HG03175 (cell line): ENCODE measurements around the gene GSTM2.
"Not testable (repeated sequence)": the region's sequence is repeated elsewhere in the genome, so short reads cannot be mapped to it uniquely, and the experiment has no call there.

Source experiments
- ATAC-seq: cut with Tn5 transposase; IDR thresholded peaks from one replicate; pipeline ENCODE4 v1.9.1; 2021; ENCODE audit warnings: mild to moderate bottlenecking, moderate library complexity; ENCODE audit not compliant: unreplicated experiment

Gene GSTM2

GRCh38 chr1:109673861-109674260 is 6.0 kb downstream of the GSTM2 start:
- not testable (repeated sequence) for ATAC-seq

DNA sequence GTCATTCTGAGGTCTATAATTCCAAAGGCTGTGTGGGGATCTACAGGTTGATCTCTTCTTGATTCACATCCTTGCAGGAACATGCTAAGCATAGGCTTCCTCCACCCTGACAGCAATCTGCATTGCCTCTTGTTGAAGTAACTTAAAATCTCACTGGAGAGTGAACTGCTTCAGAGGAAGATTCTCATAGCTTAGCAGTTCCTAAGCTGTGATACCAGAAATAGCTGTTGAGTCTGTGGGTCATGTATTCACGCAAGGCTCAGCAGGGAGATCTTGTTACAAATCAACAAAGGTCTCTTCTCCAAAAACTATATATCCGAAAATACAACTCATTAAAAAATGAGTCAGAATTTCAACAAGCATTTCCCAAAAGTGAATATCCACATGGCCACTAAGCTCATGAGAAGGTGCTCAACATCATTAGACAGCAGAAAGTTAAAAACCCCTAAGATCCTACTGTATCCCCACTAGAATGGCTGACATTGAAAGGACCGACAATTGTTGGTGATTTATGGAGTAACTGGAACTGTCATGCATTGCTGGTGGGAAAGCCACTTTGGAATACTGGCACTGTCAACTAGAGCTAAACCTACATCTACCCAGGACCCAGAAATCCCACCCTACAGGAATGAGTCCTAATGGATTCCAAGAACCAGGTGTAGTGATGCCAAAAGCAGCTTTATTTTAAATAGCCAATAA is 9.0 kb downstream of the GSTM2 start:
- ATAC-seq, result not testable (repeated sequence)

GRCh38 chr1:109677459-109677858 is 9.6 kb downstream of the GSTM2 start:
- no peak for ATAC-seq

GRCh38 chr1:109678637-109679036 is 10.8 kb downstream of the GSTM2 start:
- ATAC-seq, result not testable (repeated sequence)

- ATAC-seq, result not testable (repeated sequence)
Observed at GRCh38 chr1:109684777-109685176, 16.9 kb downstream of the GSTM2 start.

DNA sequence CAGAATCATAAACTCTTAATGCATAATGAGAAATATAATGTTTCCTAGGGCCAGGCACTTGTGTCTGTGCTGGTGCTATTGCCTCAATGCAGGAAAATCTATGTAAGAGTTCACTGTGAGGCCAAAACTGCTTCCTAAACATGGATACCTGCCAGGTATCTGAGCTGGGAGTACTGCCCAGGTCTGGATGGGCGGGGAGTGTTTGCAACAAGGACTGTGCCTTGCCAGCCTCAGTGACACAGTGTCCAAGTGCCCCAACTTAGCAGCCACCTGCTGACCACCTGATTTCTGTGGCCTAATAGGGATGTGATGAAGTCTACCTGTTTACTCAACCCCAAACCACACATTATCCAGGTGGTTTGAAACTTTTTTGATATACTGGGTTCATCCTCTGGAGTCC is 17.5 kb downstream of the GSTM2 start:
- ATAC-seq, result not testable (repeated sequence)

DNA sequence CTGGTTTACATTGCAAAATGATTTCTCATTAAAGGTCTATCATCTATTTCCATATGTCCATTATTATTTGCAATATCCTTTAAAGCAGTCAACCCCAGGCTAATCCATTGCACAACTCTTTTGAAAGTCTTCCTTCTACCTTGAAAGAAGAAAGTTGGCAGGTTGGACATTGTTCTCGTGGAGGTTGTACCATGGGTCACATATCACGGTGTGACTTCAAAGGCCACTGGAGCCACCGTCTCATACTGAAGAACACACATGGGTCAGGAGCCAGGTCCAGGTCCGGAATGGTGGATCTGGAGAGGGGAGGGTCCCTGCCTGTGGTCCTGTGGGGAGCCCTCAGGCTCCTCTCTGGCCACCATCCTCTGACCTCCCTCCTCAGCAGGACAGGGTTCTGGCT is 18.0 kb downstream of the GSTM2 start:
- ATAC-seq, result not testable (repeated sequence)

DNA sequence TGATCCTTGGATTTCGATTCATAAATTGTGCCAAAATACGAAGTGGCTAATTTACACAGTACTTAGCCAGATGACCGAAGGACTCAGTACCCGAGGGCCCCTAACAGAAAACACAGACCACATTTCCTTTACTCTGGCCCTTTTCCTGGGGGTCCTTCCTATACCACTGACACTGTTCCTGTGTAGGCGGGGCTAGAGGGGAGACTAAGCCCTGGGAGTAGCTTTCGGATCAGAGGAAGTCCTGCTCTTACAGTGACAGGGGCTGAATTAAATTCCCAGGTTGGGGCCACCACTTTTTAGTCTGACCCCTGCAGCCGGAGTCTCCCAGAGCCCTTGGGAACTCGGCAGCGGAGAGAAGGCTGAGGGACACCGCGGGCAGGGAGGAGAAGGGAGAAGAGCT is 19.3 kb downstream of the GSTM2 start:
- not testable (repeated sequence) for ATAC-seq

DNA sequence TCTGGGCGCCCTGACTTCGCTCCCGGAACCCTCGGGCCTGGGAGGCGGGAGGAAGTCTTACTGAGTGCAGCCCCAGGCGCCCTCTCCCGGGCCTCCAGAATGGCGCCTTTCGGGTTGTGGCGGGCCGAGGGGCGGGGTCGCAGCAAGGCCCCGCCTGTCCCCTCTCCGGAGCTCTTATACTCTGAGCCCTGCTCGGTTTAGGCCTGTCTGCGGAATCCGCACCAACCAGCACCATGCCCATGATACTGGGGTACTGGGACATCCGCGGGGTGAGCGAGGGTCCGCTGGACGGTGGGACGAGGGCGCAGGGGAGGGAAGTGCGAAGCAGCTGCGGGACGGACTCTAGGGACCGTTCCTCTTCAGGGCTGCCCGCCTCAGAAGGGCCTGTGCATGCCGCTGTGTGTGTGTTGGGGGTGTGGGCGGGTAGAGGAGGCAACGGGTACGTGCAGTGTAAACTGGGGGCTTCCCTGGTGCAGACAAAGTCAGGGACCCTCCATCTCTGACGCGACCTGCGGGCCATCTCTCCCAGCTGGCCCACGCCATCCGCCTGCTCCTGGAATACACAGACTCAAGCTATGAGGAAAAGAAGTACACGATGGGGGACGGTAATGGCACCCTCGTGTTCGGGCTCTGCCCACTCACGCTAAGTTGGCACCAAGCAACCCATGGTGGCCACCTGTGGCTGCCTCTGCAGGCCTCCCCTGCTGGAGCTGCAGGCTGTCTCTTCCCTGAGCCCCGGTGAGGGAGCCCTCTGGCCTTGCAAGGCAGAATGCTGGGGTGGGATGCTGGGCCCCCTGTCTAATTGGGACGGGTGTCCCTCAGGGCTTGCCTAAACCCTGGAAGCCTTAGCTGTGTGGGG is 20.0 kb downstream of the GSTM2 start, which contains the start of gene GSTM1:
TSS of gene GSTM1 (plus strand) at position 177 of the 859 bp plus-strand sequence. CDS start at position 234, 57 bp downstream.
- ATAC-seq, result peak; percentile 89

GRCh38 chr1:109689844-109690405 is 22.1 kb downstream of the GSTM2 start:
- no peak for ATAC-seq

DNA sequence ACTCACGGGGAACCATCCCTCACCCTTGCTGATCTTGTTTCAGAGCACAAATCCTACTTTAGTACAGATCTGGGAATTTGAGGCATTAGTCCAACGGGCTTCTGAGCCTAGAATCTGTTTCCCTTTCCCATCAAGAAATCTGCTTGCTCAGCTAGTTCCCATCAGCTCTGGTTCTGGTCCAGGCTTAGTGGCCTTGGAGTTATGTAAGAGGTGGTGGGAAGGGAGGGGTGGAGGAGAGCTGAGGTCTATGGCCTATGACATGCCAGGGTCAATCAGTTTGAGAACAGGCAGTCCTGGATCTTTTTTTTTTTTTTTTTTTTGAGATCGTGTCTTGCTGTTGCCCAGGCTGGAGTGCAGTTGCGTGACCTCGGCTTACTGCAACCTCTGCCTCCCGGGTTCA is 23.9 kb downstream of the GSTM2 start:
- no peak for ATAC-seq

GRCh38 chr1:109694400-109694799 is 26.5 kb downstream of the GSTM2 start:
- not testable (repeated sequence) for ATAC-seq

- ATAC-seq, result not testable (repeated sequence)
Observed at GRCh38 chr1:109695138-109695537, 27.3 kb downstream of the GSTM2 start.

- ATAC-seq, result no peak
Observed at GRCh38 chr1:109697066-109697465, 29.2 kb downstream of the GSTM2 start.

DNA sequence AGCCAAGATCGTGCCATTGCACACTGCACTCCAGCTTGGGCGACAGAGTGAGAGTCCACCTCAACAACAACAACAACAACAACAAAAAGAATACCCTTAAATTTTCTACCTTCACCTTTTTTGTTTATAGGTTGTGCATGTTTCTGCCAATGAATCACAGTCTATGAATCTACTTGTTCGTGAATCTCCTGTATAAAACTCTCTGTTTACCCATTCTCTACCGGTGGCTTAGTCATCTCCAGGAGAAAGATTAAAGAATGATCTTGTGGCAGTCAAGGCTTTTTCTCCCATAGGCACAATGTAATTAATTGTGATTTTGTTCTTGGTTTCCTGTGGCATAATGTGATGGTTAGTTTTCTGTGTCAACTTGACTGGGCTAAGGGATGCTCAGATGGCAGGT is 30.0 kb downstream of the GSTM2 start:
- not testable (repeated sequence) for ATAC-seq

DNA sequence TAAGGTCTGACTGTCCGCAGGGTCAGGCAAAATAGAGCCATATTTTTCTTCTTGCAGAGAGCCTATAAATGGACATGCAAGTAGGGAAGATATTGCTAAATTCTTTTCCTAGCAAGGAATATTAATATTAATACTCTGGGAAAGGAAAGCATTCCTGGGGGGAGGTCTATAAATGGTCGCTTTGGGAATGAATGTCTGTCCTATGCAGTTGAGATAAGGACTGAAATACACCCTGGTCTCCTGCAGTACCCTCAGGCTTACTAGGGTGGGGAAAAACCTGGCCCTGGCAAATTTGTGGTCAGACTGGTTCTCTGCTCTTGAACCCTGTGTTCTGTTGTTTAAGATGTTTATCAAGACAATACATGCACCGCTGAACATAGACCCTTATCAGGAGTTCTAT is 35.1 kb downstream of the GSTM2 start:
- ATAC-seq, result not testable (repeated sequence)

DNA sequence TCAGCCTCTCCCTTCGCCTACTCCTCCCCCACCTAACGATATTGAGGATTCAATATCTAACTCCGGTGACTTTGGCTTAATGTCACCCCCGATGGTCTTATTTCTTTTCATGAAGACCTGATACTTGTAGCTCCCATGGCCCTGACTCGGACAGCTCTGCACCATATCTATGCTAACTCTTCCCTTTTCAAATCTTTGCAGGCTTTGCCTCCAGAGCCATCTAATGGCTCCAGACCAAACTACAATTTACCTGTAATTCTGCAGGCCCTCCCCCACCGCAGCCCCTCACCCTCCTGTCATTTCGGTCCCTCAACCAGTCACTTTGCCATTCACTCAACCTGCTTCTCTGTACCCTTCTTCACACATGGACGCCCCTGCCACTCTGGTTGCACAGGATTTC is 36.3 kb downstream of the GSTM2 start:
- ATAC-seq, result no peak

GRCh38 chr1:109705411-109705810 is 37.6 kb downstream of the GSTM2 start:
- ATAC-seq, result no peak

DNA sequence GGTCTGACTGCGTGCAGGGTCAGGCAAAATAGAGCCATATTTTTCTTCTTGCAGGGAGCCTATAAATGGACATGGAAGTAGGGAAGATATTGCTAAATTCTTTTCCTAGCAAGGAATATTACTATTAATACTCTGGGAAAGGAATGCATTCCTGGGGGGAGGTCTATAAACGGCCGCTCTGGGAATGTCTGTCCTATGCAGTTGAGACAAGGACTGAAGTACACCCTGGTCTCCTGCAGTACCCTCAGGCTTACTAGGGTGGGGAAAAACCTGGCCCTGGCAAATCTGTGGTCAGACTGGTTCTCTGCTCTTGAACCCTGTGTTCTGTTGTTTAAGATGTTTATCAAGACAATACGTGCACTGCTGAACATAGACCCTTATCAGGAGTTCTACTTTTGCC is 41.1 kb downstream of the GSTM2 start:
- ATAC-seq, result not testable (repeated sequence)

DNA sequence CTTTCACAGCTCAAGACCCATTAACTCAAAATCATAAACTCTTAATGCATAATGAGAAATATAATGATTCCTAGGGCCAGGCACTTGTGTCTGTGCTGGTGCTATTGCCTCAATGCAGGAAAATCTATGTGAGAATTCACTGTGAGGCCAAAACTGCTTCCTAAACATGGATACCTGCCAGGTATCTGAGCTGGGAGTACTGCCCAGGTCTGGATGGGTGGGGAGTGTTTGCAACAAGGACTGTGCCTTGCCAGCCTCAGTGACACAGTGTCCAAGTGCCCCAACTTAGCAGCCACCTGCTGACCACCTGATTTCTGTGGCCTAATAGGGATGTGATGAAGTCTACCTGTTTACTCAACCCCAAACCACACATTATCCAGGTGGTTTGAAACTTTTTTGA is 42.0 kb downstream of the GSTM2 start:
- ATAC-seq, result not testable (repeated sequence)

- not testable (repeated sequence) for ATAC-seq
Observed at GRCh38 chr1:109711593-109712320, 43.9 kb downstream of the GSTM2 start, which contains the start of gene GSTM5. GSTM5 (plus strand) TSS chr1:109712251; CDS start chr1:109712313, 62 bp downstream.
